HFFc6 (cell line): ENCODE data around the gene TCEANC2. TPM values are rescaled to one million over a fixed set of nuclear protein-coding genes. Genes with fewer than 3 reads are reported as not detected.

ENCODE experiments used
- DNase-seq: peaks from one replicate; pipeline ENCODE4 v3.0.0-alpha.2; 2018
- H3K27ac Mint-ChIP-seq: 2 replicates; pipeline ENCODE4 v1.8.0; 2020; ENCODE audit warnings: mild to moderate bottlenecking, mixed read lengths
- H3K27me3 Mint-ChIP-seq: 2 replicates; pipeline ENCODE4 v1.8.0; 2021; ENCODE audit warnings: mild to moderate bottlenecking, moderate library complexity, mixed read lengths; ENCODE audit not compliant: insufficient read depth
- H3K36me3 Mint-ChIP-seq: 2 replicates; pipeline ENCODE4 v1.8.0; 2021; ENCODE audit warnings: low read depth, mixed read lengths
- H3K4me1 Mint-ChIP-seq: 2 replicates; pipeline ENCODE4 v1.8.0; 2020; ENCODE audit warnings: low read depth, mixed read lengths
- H3K4me3 Mint-ChIP-seq: 2 replicates; pipeline ENCODE4 v1.8.0; 2020; ENCODE audit warnings: mild to moderate bottlenecking, moderate library complexity, mixed read lengths
- H3K9me3 Mint-ChIP-seq: 2 replicates; pipeline ENCODE4 v1.8.0; 2020; ENCODE audit warnings: mild to moderate bottlenecking, mixed read lengths
- total RNA-seq, 6 experiments: library from RNA; stranded (reverse); fragmentation: NEBNext Ultra II Directional; extraction: Animal tissue kit (Norgen Biotek cat#: 25700); gene quantifications; 2 replicates in 1 of 6; 3 replicates in 5 of 6; pipeline ENCODE4 v1.2.3, GENCODE V29; 2021
- TF ChIP-seq, protein P1 (sequence below): fragments of 200-600 bp; sonication (generic); IDR thresholded peaks from 2 replicates; pipeline ENCODE4 v1.5.0; 2021; ENCODE audit warnings: antibody characterized with exemption, mild to moderate bottlenecking

TCEANC2 gene
- total RNA-seq, 6 experiments from 2014 or later, result 4.2 to 5.5 (median 4.8) TPM

- DNase-seq, result no peak
- no peaks in the 10 kb centered on the region for H3K27me3 Mint-ChIP-seq
- H3K4me1 Mint-ChIP-seq, result peaks cover 6% of the 10 kb centered on the region; the same call in 1 of the 2 replicates
- TF ChIP-seq, protein P1, sequence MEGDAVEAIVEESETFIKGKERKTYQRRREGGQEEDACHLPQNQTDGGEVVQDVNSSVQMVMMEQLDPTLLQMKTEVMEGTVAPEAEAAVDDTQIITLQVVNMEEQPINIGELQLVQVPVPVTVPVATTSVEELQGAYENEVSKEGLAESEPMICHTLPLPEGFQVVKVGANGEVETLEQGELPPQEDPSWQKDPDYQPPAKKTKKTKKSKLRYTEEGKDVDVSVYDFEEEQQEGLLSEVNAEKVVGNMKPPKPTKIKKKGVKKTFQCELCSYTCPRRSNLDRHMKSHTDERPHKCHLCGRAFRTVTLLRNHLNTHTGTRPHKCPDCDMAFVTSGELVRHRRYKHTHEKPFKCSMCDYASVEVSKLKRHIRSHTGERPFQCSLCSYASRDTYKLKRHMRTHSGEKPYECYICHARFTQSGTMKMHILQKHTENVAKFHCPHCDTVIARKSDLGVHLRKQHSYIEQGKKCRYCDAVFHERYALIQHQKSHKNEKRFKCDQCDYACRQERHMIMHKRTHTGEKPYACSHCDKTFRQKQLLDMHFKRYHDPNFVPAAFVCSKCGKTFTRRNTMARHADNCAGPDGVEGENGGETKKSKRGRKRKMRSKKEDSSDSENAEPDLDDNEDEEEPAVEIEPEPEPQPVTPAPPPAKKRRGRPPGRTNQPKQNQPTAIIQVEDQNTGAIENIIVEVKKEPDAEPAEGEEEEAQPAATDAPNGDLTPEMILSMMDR, result no peak
- no peaks in the 10 kb centered on the region for H3K9me3 Mint-ChIP-seq
- peaks cover 5% of the 10 kb centered on the region; the same call in 1 of the 2 replicates for H3K36me3 Mint-ChIP-seq
- no peak overlapping the region for H3K4me3 Mint-ChIP-seq
- H3K27ac Mint-ChIP-seq, result no peak overlapping the region
Observed at GRCh38 chr1:54069791-54070170, 16.4 kb downstream of the TCEANC2 start.

DNA sequence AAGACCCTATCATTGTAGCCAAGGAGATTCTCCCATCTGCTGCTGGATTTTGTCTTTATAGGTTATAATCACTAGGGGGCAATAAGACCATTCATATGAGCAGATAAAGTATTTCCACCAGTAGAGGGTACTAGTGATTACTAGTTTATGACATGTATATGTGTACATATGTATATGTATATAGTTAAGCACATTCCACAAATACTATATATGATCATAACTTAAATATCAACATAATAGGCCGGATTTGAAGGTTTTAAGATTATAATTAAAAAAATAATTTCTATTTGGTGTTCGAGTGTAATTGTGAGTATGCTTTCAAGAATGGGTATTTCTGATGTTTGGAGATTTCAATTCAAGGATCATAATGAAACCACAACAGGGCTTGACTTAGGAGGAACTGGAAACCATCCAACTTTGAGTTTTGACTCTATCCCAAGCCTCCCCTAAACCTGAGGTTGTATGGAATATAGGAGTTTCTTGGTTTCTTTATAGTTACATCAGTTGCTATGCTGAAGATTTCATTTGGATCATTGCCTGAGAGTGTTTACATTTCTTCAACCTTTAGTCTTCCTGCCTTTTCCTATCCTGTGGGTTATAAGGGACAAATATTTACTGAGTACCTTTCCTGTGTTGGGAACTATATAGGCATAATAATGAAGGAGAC is 16.9 kb downstream of the TCEANC2 start:
- Mint-ChIP-seq H3K9me3 (no peaks in the 10 kb centered on the region), H3K36me3 (peaks cover 5% of the 10 kb centered on the region; the same call in 1 of the 2 replicates), H3K27ac (no peak overlapping the region), H3K27me3 (no peaks in the 10 kb centered on the region), H3K4me1 (peaks cover 6% of the 10 kb centered on the region; the same call in 1 of the 2 replicates), H3K4me3 (no peak overlapping the region)
- peak; percentile 54 for DNase-seq
- TF ChIP-seq, protein P1, result peak; percentile 90

- TF ChIP-seq, protein P1, result no peak
- no peak overlapping the region for H3K27ac Mint-ChIP-seq
- H3K36me3 Mint-ChIP-seq, result no peaks in the 10 kb centered on the region
Observed at GRCh38 chr1:54077359-54077758, 24.0 kb downstream of the TCEANC2 start.

GRCh38 chr1:54080598-54081049 is 27.2 kb downstream of the TCEANC2 start:
- Mint-ChIP-seq H3K9me3 (no peaks in the 10 kb centered on the region), H3K4me1 (peaks cover 6% of the 10 kb centered on the region), H3K4me3 (no peak overlapping the region), H3K27ac (no peak overlapping the region), H3K36me3 (no peaks in the 10 kb centered on the region), H3K27me3 (no peaks in the 10 kb centered on the region; the same call in 1 of the 2 replicates)
- TF ChIP-seq, protein P1, result no peak
- DNase-seq, result no peak

More at GRCh38 chr1:54077359-54077758, 24.0 kb downstream of the TCEANC2 start:
- no peak for DNase-seq
- Mint-ChIP-seq H3K27me3 (no peaks in the 10 kb centered on the region), H3K9me3 (no peaks in the 10 kb centered on the region), H3K4me3 (no peak overlapping the region), H3K4me1 (peaks cover 6% of the 10 kb centered on the region)

- peaks cover 6% of the 10 kb centered on the region for H3K4me1 Mint-ChIP-seq
- no peaks in the 10 kb centered on the region for H3K36me3 Mint-ChIP-seq
- peak; percentile 56 for DNase-seq
- no peaks in the 10 kb centered on the region; the same call in 1 of the 2 replicates for H3K27me3 Mint-ChIP-seq
- H3K4me3 Mint-ChIP-seq, result no peak overlapping the region
- H3K9me3 Mint-ChIP-seq, result no peaks in the 10 kb centered on the region
- H3K27ac Mint-ChIP-seq, result no peak overlapping the region
- TF ChIP-seq, protein P1, result peak; percentile 95
Observed at GRCh38 chr1:54081306-54082270, 28.2 kb downstream of the TCEANC2 start.
